HCT116 (cell line): ENCODE results near the gene GPNMB. TPM values are rescaled to one million over a fixed set of nuclear protein-coding genes. Genes with fewer than 3 reads are reported as not detected.
A peak's percentile ranks its signal among the peaks of the same experiment; 100 is the strongest.

ENCODE experiments used
- ATAC-seq: fragments of 200-7000 bp; cut with Tn5 transposase; 2 replicates; pipeline ENCODE4 v1.9.1; 2020; ENCODE audit warnings: mild to moderate bottlenecking, moderate library complexity
- BruUV-seq: library from RNA; stranded (reverse); fragments of 400-500 nt; replicated peaks from 2 replicates; lab custom pipeline; 2021; lab: Mats Ljungman, UMichigan
- CTCF ChIA-PET: fragments of 300-600 bp; sonication (Branson Sonifier 250); formaldehyde crosslinking; loops from one replicate; lab custom pipeline; 2021; ENCODE audit warnings: antibody characterized with exemption; lab: Charles Lee
- POLR2A ChIA-PET: fragments of 300-600, 350-600 bp; sonication (Branson Sonifier 250); formaldehyde crosslinking; loops from one replicate; lab custom pipeline; 2021; ENCODE audit warnings: antibody characterized with exemption; lab: Charles Lee
- RAD21 ChIA-PET, 2 experiments: fragments of 300-600 bp; sonication (Branson Sonifier 250); formaldehyde crosslinking; loops; one replicate each; lab custom pipeline; 2023; ENCODE audit warnings: low total read pairs in 2 of 2; ENCODE audit not compliant: uncharacterized antibody in 2 of 2, unreplicated experiment in 2 of 2, low non-redundant PET in 1 of 2; lab: Charles Lee
- DNase-seq: peaks from one replicate; pipeline ENCODE4 v3.0.0-alpha.2; 2010; ENCODE audit warnings: low read depth, low spot score
- H2AFZ ChIP-seq: fragments of 200-600 bp; shearing (Covaris generic), sonication (generic); 2 replicates; pipeline ENCODE4 v1.6.1; 2017; ENCODE audit warnings: low read depth, mixed run types, mixed read lengths, antibody characterized with exemption, low read length; ENCODE audit not compliant: poor library complexity, severe bottlenecking
- H3K27ac ChIP-seq: 2 replicates; pipeline ENCODE4 v1.5.1; 2012; ENCODE audit warnings: low read depth, low read length
- H3K27me3 ChIP-seq: fragments of 200-600 bp; sonication (generic); 2 replicates; pipeline ENCODE4 v1.6.1; 2016; ENCODE audit warnings: mixed run types, low read length, mixed read lengths; ENCODE audit not compliant: insufficient read depth
- H3K36me3 ChIP-seq, 2 experiments: fragments of 200-500 bp in 1 of 2; fragments of 200-600 bp in 1 of 2; sonication (Bioruptor generic) in 1 of 2; sonication (generic) in 1 of 2; 2 replicates each; pipeline versions ENCODE4 v1.5.1 to v1.6.1; 2014 to 2016; ENCODE audit warnings: low read length in 2 of 2, inconsistent platforms in 1 of 2, mixed read lengths in 1 of 2, mixed run types in 1 of 2; ENCODE audit not compliant: insufficient read depth in 2 of 2, control insufficient read depth in 1 of 2
- H3K4me1 ChIP-seq, 2 experiments: fragments of 200-600 bp in 1 of 2; sonication (generic) in 1 of 2; 2 replicates each; pipeline versions ENCODE4 v1.5.1 to v1.6.1; 2012 to 2017; ENCODE audit warnings: low read length in 2 of 2, inconsistent platforms in 1 of 2, mild to moderate bottlenecking in 1 of 2, mixed read lengths in 1 of 2, mixed run types in 1 of 2, moderate library complexity in 1 of 2; ENCODE audit not compliant: insufficient read depth in 2 of 2, control insufficient read depth in 1 of 2
- H3K4me2 ChIP-seq: fragments of 200-600 bp; sonication (generic); 2 replicates; pipeline ENCODE4 v1.6.1; 2017; ENCODE audit warnings: mixed run types, low read length, mixed read lengths
- H3K4me3 ChIP-seq, 2 experiments: fragments of 200-600 bp in 1 of 2; sonication (generic) in 1 of 2; replicated peaks in 1 of 2; 2 replicates each; pipeline ENCODE4 v1.5.1; 2011 to 2016; ENCODE audit warnings: low read length in 2 of 2, control low read depth in 1 of 2, low read depth in 1 of 2, mild to moderate bottlenecking in 1 of 2, mixed read lengths in 1 of 2, mixed run types in 1 of 2
- H3K79me2 ChIP-seq: fragments of 200-600 bp; sonication (generic); 2 replicates; pipeline ENCODE4 v1.6.1; 2017; ENCODE audit warnings: mild to moderate bottlenecking, mixed run types, low read length, moderate library complexity, mixed read lengths; ENCODE audit not compliant: insufficient read depth
- H3K9ac ChIP-seq: fragments of 200-600 bp; sonication (generic); 2 replicates; pipeline ENCODE4 v1.6.1; 2016; ENCODE audit warnings: low read length, mixed read lengths
- H3K9me2 ChIP-seq: fragments of 200-600 bp; sonication (generic), shearing (Covaris generic); 2 replicates; pipeline ENCODE4 v1.6.1; 2017; ENCODE audit warnings: mixed run types, mild to moderate bottlenecking, moderate library complexity; ENCODE audit not compliant: insufficient read depth
- H3K9me3 ChIP-seq, 2 experiments: fragments of 200-500 bp in 1 of 2; fragments of 200-600 bp in 1 of 2; sonication (Bioruptor generic) in 1 of 2; sonication (generic) in 1 of 2; 2 replicates each; pipeline ENCODE4 v1.6.1; 2014 to 2017; ENCODE audit warnings: low read length in 2 of 2, mixed read lengths in 2 of 2, inconsistent platforms in 1 of 2, low read depth in 1 of 2, mild to moderate bottlenecking in 1 of 2, mixed run types in 1 of 2, moderate library complexity in 1 of 2; ENCODE audit not compliant: control insufficient read depth in 1 of 2, insufficient read depth in 1 of 2
- H4K20me1 ChIP-seq: fragments of 200-600 bp; sonication (generic), shearing (Covaris generic); 2 replicates; pipeline ENCODE4 v1.6.1; 2017; ENCODE audit warnings: mixed run types, mild to moderate bottlenecking, moderate library complexity; ENCODE audit not compliant: insufficient read depth
- CBX3 ChIP-seq: IDR thresholded peaks from 2 replicates; pipeline ENCODE4 v1.6.1; 2012; ENCODE audit warnings: low read depth
- ELF1 ChIP-seq: IDR thresholded peaks from 2 replicates; pipeline ENCODE4 v1.6.1; 2012; ENCODE audit warnings: low read depth, borderline replicate concordance
- EZH2 ChIP-seq: fragments of 200-600 bp; sonication (generic); IDR thresholded peaks from 2 replicates; pipeline ENCODE4 v1.6.1; 2017; ENCODE audit warnings: antibody characterized with exemption, mixed run types
- JUND ChIP-seq: IDR thresholded peaks from 2 replicates; pipeline ENCODE4 v1.6.1; 2012
- MAX ChIP-seq: IDR thresholded peaks from 2 replicates; pipeline ENCODE4 v1.6.1; 2012
- POLR2AphosphoS5 ChIP-seq: IDR thresholded peaks from 2 replicates; pipeline ENCODE4 v1.6.1; 2011; ENCODE audit warnings: mild to moderate bottlenecking, low read depth, low read length, moderate library complexity
- RAD21 ChIP-seq: IDR thresholded peaks from 2 replicates; pipeline ENCODE4 v1.6.1; 2012; ENCODE audit warnings: low read depth, mild to moderate bottlenecking
- SP1 ChIP-seq: IDR thresholded peaks from 2 replicates; pipeline ENCODE4 v1.6.1; 2012; ENCODE audit warnings: low read depth
- ZFX ChIP-seq: fragments of 450-650 bp; IDR thresholded peaks from 2 replicates; pipeline ENCODE4 v1.6.1; 2017
- ZNF274 ChIP-seq: fragments of 200-500 bp; sonication (Bioruptor generic); IDR thresholded peaks from 2 replicates; pipeline ENCODE4 v1.6.1; 2014; ENCODE audit warnings: mild to moderate bottlenecking, low read depth, low read length, inconsistent platforms
- intact Hi-C: fragments of 100-400 bp; cut with micrococcal nuclease; formaldehyde crosslinking; loops from 2 replicates; pipeline ENCODE4 v1.10.0; 2022
- total RNA-seq: library from RNA; stranded (reverse); gene quantifications from one replicate; pipeline ENCODE4 v1.2.1, GENCODE V29; 2021; ENCODE audit not compliant: unreplicated experiment

Gene GPNMB
- total RNA-seq, 1 experiment from 2014 or later, result 2.8 TPM

- TF ChIP-seq MAX, result no peak
- TF ChIP-seq RAD21, result no peak
- no peak for TF ChIP-seq ELF1
- no peak for TF ChIP-seq ZNF274
Measured at GRCh38 chr7:23284871-23285270, 38.3 kb downstream of the GPNMB start (continued).

- RAD21 ChIA-PET, result no interaction called here
- no peaks in the 10 kb centered on the region for H3K9me2 ChIP-seq
- no peaks in the 10 kb centered on the region for H3K9me3 ChIP-seq
- no TSS peak for BruUV-seq
- intact Hi-C loops, result no loop called here
- POLR2A ChIA-PET, result no interaction called here
- H3K9ac ChIP-seq, result no peak overlapping the region
- H3K27me3 ChIP-seq, result no peaks in the 10 kb centered on the region
- no peak for TF ChIP-seq ZFX
- no peak for TF ChIP-seq JUND
- TF ChIP-seq EZH2, result no peak
- no peak for TF ChIP-seq ELF1
- TF ChIP-seq RAD21, result no peak
- no peak for TF ChIP-seq POLR2AphosphoS5
- TF ChIP-seq CBX3, result 0 out of 2 replicates have a peak, but pooled peaks have one; percentile 15
- no peak; the same call in 1 of the 2 replicates for TF ChIP-seq SP1
- no peak for DNase-seq
- H3K36me3 ChIP-seq, result no peaks in the 10 kb centered on the region
- CTCF ChIA-PET, result interaction anchor here (2.7 kb wide), 1 partner anchor 13 kb away, joined by 11 read pairs; no protein-coding TSS in a partner anchor
- no peaks in the 10 kb centered on the region for H4K20me1 ChIP-seq
- no peaks in the 10 kb centered on the region for H3K79me2 ChIP-seq
- no peak overlapping the region for H3K4me2 ChIP-seq
- no peaks in the 10 kb centered on the region for H3K4me1 ChIP-seq
- no peak overlapping the region for H2AFZ ChIP-seq
- no peak overlapping the region for H3K27ac ChIP-seq
- no peak overlapping the region for H3K4me3 ChIP-seq
- ATAC-seq, result peak; percentile 69
Measured at GRCh38 chr7:23285657-23286646, 39.4 kb downstream of the GPNMB start.
